Fibroblast of skin of left quadriceps (primary cell): ENCODE data around the gene TTC21A.
"Not testable (repeated sequence)": the region's sequence is repeated elsewhere in the genome, so short reads cannot be mapped to it uniquely, and the experiment has no call there.

Experiments used
- DNase-seq, 2 experiments: peaks; one replicate each; pipeline ENCODE4 v3.0.0-alpha.2; 2013; ENCODE audit warnings: low read depth in 2 of 2

Gene TTC21A

DNA sequence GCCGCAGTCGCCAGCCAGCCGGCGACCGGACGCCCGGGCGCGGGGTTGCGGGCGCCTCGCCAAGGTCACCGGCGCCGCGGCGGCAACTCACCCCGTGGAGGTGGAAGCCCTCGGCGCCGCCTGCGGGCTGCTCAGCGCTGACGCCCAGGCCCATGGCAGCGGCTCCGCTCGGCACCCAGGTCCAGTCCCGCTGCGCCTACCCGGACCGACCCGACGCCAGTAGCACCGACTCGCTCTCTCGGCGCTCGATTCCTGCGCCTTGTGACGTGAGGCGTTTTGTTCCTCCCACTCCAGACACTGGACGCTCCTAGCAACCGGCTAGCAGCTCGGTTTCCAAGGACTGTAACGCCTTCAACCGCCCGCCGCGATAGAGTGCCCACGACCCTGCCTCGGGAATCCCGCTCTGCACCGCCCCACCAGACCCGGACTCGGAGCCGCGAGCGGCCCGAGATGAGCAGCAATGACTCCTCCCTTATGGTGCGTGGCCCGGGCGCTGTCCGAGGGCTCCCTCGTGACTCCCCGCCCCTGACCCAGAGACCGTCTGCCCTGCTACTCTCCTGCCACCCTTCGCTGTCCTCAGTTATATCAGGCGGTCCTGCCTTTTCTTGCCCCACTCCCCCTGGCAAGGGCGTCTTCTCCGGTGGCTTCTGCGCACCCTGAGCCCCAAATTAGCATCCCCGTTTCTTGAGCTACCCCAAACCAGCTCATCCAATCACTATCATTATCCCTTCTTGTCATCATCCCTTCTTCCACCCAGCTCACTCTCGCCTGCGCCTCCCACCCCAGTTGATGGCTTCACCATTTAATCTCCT lies at the start of gene TTC21A, which contains the start of gene GORASP1:
TSS of gene TTC21A (plus strand) at position 293 of the 812 bp plus-strand sequence. CDS start at position 451, 158 bp downstream.
TSS of gene GORASP1 (minus strand) at position 240 of the 812 bp plus-strand sequence. CDS start at position 154, 86 bp downstream.
- peak; percentile 63 to 65 for DNase-seq

DNA sequence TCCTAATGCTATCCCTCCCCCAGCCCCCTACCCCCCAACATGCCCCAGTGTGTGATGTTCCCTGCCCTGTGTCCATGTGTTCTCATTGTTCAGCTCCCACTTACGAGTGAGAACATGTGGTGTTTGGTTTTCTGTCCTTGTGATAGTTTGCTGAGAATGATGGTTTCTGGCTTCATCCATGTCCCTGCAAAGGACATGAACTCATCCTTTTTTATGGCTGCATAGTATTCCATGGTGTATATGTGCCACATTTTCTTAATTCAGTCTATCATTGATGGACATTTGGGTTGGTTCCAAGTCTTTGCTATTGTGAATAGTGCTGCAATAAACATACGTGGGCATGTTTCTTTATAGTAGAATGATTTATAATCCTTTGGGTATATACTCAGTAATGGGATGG lies 46.3 kb upstream of the TTC21A start:
- DNase-seq: not testable (repeated sequence)

- DNase-seq: no peak
Observed at GRCh38 chr3:39062180-39062579, 45.3 kb upstream of the TTC21A start.

- DNase-seq: no peak
Observed at GRCh38 chr3:39063143-39063542, 44.3 kb upstream of the TTC21A start.

GRCh38 chr3:39064646-39065045 lies 42.8 kb upstream of the TTC21A start:
- DNase-seq: peak in 1 of 2 experiments; percentile 10

- no peak for DNase-seq
Observed at GRCh38 chr3:39065197-39065596, 42.3 kb upstream of the TTC21A start.

DNA sequence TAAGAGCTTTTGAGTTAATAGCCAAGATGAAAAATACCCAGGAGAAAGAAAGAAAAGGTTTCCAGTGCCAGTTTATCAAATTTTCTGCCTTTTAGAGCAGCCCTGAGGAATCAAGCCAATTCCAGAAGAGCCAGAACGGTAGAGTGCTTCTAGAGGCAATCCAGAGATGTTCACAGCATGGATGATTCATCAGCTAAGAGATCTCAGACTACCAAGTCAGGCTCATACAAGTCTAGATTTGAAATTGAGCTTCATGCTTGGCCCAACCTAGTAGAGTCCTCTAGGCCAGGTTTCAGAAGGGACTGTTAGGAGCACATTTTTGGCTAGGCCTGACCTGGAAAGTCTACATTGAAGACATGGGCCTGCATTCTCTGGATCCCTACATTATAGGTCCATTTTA lies 40.2 kb upstream of the TTC21A start:
- DNase-seq: no peak

- no peak for DNase-seq
Observed at GRCh38 chr3:39068556-39068955, 38.9 kb upstream of the TTC21A start.

DNA sequence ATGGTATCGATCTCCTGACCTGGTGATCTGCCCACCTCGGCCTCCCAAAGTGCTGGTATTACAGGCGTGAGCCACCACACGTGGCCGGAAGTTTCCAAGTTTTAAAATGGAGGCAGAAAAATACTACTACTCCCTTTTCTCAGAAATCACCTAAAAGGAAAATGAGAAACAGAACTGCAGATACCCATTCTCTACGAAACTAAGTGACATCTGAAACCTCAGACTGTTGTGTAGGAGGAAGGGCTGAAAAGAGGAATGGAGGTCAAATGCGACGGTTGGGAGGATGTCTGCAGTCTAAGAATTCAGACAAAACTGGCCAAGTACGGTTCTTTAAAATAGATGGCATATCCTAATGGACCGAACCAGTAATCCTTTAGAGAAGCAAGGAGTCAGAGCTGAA lies 31.6 kb upstream of the TTC21A start:
- no peak for DNase-seq

DNA sequence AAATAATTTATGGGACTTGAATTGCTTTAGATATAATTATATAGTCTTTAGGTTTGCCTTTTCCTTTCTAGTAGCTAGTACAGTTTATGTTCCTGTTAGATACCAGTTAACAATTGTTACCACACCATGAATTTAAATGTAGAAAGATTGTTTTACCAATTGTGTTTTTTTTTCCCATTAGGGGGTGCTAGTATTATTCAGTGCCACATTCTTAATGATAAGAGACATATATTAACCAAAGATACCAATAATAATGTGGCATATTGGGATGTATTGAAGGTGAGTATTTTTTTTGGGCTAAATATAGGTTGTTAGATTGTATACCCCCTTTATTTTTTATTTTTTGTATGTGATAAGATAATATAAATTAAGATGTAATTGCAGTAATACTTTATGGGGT lies 27.9 kb upstream of the TTC21A start:
- no peak for DNase-seq

DNA sequence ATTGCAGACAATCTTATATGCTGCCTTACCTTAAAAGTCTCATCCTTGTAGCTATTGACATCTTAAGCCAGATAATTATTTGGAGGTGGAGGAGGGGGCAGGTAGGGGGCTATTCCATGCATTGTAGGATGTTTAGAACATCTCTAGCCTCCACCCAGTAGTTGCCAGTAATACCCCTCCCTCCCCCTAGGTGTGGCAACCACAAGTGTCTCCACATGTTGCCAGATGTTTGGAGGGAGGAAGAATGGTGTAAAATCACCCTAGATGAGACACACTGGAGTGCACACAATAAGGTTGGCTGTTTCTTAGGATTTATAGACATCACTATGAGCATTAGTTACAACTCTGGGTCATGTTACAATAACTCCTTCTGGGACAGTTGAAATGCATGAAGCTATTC lies 27.5 kb upstream of the TTC21A start:
- no peak for DNase-seq

- DNase-seq: no peak
Observed at GRCh38 chr3:39082666-39083313, 24.7 kb upstream of the TTC21A start.

GRCh38 chr3:39086144-39086543 lies 21.3 kb upstream of the TTC21A start:
- no peak for DNase-seq

DNA sequence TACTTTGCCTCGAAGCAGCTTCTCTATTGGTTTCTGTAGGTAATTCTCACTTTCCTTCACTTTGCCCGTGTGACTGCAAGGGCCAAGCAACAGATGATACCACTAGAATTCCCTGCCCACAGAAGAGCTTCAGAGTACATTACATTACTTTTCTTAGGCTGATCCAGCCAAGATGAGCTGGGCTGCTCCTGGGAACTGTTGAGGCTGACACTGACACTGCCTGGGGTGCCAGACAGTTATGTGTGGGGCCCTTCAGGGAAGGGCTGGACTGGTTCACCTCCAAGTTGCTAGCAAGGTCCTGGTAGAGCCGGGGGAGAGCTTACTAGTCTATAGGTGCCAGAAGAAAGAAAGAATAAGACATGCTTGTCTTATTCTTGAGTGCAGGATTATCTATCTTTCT lies 19.0 kb upstream of the TTC21A start:
- DNase-seq: no peak

DNA sequence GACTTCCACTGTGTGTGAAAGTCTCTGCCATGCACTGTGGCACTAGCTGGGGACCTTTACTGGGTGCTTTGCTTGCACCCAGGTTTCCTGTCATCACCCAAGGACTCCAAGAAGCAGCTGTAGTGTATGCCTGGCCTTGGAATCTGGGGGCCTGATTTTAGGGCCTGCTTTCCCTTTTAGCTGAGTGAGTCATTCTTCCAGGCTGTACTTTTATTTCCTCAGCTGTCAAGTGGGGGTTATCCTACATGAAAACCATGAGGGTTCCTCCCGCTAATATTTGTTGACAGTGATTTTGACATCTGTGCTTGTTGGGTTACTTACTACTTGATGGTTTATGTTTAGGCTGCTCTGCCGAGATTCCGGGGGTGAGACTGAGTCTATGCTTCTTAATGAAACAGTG lies 18.6 kb upstream of the TTC21A start:
- no peak for DNase-seq

DNA sequence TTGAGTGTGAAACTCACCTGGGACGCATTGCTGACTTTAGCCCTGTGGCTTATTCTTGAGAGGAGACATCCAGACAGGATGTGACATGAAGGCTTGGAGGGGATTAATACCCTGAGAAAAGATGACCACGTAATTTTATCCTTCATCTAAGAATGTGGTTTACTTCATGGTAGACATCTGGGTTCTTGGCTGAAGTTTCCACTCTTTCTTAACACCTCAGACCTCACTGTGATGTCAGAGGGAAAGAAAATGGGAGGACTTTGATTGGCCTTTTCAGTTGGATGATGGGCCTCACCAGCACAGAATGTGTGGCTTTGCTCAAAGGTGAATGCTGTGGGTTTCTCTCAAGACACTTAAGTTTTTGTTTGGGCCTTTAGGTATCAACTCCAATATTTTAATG lies 16.6 kb upstream of the TTC21A start:
- no peak for DNase-seq

DNA sequence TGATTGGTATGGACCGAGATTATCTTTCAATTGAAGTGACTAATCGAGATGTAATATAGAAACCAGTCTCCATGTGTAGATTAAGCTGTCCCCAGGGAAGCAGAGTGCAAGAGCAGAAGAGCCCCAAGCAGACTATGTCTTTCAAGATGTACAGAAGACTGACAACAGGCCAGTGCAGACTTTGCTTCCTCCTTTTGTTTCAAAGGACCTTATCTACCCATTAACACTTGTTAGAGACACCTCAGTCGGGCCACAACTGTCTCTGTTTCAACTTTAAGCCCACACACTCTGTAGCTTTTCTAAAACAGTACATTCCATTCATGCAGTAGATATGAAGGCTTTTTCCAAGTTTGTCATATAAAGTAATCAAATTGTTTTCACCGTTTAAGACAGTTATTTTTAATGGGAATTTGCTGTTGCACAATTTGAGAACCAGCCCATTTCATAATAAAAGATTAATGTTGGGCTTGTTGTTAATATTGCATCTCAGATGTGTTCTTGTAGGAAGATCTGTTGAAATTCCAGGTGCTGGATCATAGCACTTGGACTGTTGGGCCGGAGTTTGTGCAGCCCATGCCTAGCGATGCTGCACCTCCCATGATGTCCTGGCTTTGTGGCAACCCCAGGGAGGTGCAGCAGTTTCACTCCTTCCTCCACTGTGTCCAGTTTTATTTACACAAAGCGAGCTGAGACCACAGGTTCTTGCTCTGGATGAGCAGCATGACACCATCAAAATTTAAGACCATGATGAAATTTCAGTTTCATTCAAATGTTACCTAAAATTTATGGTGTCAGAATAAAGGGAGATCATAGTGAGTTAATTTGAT lies 12.4 kb upstream of the TTC21A start:
- no peak for DNase-seq

DNA sequence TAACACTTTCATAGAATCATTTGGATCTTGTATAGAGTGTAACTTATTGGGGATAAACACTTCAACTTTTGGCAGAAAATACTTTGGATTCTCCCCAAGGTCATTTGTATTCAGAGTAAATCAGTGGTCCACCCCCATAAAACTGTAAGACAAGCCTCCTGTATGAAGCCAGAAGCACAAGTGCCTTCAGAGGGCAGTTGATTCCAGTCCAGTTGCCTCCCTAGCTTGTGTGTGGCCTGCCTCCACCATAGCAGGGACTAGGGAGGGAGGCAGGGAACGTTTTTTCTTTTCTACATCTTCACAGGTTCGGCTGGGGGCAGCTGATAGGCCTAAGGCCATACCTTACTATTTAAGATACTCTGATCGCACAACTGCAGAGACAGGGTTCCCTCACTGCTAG lies 11.7 kb upstream of the TTC21A start:
- no peak for DNase-seq

GRCh38 chr3:39096775-39097174 lies 10.7 kb upstream of the TTC21A start:
- DNase-seq: no peak

GRCh38 chr3:39097716-39098472 lies 9.6 kb upstream of the TTC21A start:
- DNase-seq: no peak

DNA sequence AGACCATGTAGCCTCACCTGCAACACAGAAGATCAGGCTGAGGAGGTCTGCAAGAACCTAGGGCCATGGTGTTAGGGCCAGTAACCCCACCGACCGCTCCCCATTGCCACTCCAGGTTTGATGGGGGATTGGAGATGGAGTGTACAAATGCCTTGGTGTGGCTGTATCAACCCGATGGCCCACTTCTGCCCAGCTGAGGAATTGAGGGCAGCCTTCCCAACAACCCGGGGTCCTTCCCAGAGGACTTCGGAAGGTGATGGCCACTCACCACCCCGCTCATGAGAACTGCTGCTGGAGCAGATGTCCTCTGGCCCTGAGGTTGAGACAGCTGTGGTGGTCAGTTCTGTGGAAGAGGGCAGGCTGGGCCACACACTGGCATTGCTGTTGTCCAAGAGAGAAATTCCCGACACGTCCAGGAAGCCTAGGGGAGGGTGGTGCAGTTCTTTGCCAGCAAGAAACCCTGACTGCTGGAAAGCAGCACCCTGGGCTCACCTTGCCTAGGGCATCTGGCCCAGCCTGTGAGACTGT lies 8.9 kb upstream of the TTC21A start:
- no peak for DNase-seq
